ENCODE measurements around the gene ADAMTS7.

GRCh38 chr15:78775472-78775871 is 35.8 kb downstream of the ADAMTS7 start:
- TF ChIP-seq CTCF (IDR thresholded peaks at IDR 0.05) (no peak), POLR2A (IDR thresholded peaks at IDR 0.05) (no peak)
